Tibial artery (tissue), 4 donors: ENCODE results near the gene FBXL14.

Experiments
- DNase-seq, 2 donors: peaks; one replicate each; pipeline ENCODE4 v3.0.0-alpha.2; 2019
- H3K27ac ChIP-seq, 2 donors: fragments of 200-600 bp; sonication (generic) in 1 of 2; 1 replicate in 1 of 2; 2 replicates in 1 of 2; pipeline ENCODE4 v1.5.1; 2018 to 2019; ENCODE audit warnings: mild to moderate bottlenecking in 1 of 2
- H3K27me3 ChIP-seq, 2 donors: fragments of 200-600 bp; sonication (generic) in 1 of 2; one replicate each; pipeline versions ENCODE4 v1.5.1 to v1.6.0; 2016 to 2019
- H3K36me3 ChIP-seq, 3 donors: fragments of 200-600 bp; sonication (generic) in 2 of 3; one replicate each; pipeline ENCODE4 v1.5.1; 2016 to 2019; ENCODE audit warnings: mild to moderate bottlenecking in 2 of 3
- H3K4me1 ChIP-seq, 4 donors: fragments of 200-600 bp; sonication (generic) in 2 of 4; 1 replicate in 3 of 4; 2 replicates in 1 of 4; pipeline ENCODE4 v1.5.1; 2016 to 2019
- H3K4me3 ChIP-seq, 2 donors: fragments of 200-600 bp; sonication (generic) in 1 of 2; 1 replicate in 1 of 2; 2 replicates in 1 of 2; pipeline ENCODE4 v1.5.1; 2018 to 2019; ENCODE audit warnings: mild to moderate bottlenecking in 2 of 2
- H3K9me3 ChIP-seq, 3 donors: fragments of 200-600 bp; sonication (generic) in 1 of 3; one replicate each; pipeline ENCODE4 v1.5.1; 2016 to 2019
- intact Hi-C: fragments of 100-400 bp; cut with DNase I; formaldehyde crosslinking; loops from one replicate; pipeline ENCODE4 v1.15.0; 2023; ENCODE audit warnings: low total_unique reads
- TF ChIP-seq, protein P1 (sequence below), 2 experiments: fragments of 200-600 bp in 1 of 2; fragments of 450-650 bp in 1 of 2; IDR thresholded peaks; one replicate each; pipeline ENCODE4 v1.5.1; 2017 to 2019; ENCODE audit warnings: antibody characterized with exemption in 2 of 2, mild to moderate bottlenecking in 1 of 2, moderate library complexity in 1 of 2

The FBXL14 gene

GRCh38 chr12:1579651-1580435 lies 14.5 kb downstream of the FBXL14 start:
- Histone ChIP-seq H3K27ac (no peak overlapping the region), H3K4me3 (no peak overlapping the region), H3K4me1 (peaks cover 0 to 41% (median 34%) of the 10 kb centered on the region in 4 donors), H3K27me3 (no peaks in the 10 kb centered on the region), H3K9me3 (no peaks in the 10 kb centered on the region), H3K36me3 (no peaks in the 10 kb centered on the region)
- TF ChIP-seq, protein P1, sequence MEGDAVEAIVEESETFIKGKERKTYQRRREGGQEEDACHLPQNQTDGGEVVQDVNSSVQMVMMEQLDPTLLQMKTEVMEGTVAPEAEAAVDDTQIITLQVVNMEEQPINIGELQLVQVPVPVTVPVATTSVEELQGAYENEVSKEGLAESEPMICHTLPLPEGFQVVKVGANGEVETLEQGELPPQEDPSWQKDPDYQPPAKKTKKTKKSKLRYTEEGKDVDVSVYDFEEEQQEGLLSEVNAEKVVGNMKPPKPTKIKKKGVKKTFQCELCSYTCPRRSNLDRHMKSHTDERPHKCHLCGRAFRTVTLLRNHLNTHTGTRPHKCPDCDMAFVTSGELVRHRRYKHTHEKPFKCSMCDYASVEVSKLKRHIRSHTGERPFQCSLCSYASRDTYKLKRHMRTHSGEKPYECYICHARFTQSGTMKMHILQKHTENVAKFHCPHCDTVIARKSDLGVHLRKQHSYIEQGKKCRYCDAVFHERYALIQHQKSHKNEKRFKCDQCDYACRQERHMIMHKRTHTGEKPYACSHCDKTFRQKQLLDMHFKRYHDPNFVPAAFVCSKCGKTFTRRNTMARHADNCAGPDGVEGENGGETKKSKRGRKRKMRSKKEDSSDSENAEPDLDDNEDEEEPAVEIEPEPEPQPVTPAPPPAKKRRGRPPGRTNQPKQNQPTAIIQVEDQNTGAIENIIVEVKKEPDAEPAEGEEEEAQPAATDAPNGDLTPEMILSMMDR (IDR thresholded peaks at IDR 0.05) = no peak
- intact Hi-C loops = loop anchor here (5.0 kb wide), 1 partner anchor 463 kb away; no protein-coding TSS in a partner anchor
- no peak for DNase-seq

- Histone ChIP-seq H3K4me1 (peaks cover 0 to 43% (median 34%) of the 10 kb centered on the region in 4 donors), H3K4me3 (peak overlapping the region; percentile 34 to 46), H3K36me3 (no peaks in the 10 kb centered on the region), H3K27me3 (no peaks in the 10 kb centered on the region), H3K9me3 (no peaks in the 10 kb centered on the region), H3K27ac (peak overlapping the region; percentile 72 to 75)
- TF ChIP-seq, protein P1 (IDR thresholded peaks at IDR 0.05) = no peak
- peak; percentile 38 to 72 for DNase-seq
- intact Hi-C loops = no loop called here
Measured at GRCh38 chr12:1576410-1577241, 17.8 kb downstream of the FBXL14 start.

DNA sequence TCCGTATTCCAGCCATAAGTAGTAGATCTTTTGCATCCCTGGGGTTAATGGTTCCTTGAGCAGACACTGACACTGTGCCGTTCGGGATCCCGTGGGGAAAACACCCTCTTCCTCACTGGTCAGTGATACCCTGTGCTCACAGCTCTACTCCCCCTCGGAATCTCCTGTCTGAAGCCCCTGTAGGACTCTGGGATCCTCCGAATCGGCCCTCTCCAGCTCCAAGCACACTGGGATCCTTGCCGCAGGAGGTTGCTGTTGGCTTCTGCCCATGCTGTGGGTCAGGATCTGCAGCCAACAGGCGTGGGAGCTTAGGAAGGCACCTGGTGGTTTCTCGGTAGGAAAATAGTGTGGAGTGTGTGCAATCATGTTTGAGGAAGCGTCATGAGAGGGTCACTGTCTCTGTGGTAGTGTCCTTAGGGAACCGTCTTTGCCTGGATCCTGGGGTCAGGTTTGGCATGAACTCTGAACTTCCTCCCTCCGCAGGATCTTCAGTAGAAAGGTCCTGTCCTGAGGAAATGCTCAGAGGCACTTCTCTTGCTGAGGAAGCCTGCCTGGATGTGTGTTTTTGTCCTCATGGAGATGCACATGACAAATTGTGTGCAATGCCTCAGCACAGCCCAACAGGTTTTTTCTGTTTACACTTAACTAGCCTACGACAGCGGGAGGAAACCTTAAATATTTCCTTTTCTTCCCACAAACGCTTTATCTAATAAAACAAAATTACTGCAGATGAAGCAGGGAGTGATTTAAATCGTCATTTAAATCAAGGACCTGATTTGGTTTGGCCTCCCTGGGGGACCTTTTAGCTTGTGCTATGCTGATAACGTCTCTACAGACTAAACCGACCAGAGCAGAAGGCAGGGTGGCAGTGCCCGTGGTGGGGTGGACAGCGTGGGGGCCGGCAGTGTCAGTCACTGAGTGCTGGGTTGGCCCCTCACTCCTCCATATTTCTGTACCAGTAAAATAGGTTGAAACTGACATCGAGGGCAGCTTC lies 18.7 kb downstream of the FBXL14 start:
- H3K27me3 ChIP-seq = no peaks in the 10 kb centered on the region
- TF ChIP-seq, protein P1 (IDR thresholded peaks at IDR 0.05) = no peak
- peak overlapping the region; percentile 34 to 46 for H3K4me3 ChIP-seq
- H3K27ac ChIP-seq = peak overlapping the region; percentile 72 to 75
- H3K9me3 ChIP-seq = no peaks in the 10 kb centered on the region
- H3K36me3 ChIP-seq = no peaks in the 10 kb centered on the region
- peaks cover 0 to 34% (median 31%) of the 10 kb centered on the region in 4 donors for H3K4me1 ChIP-seq
- intact Hi-C loops = no loop called here
- DNase-seq = no peak

DNA sequence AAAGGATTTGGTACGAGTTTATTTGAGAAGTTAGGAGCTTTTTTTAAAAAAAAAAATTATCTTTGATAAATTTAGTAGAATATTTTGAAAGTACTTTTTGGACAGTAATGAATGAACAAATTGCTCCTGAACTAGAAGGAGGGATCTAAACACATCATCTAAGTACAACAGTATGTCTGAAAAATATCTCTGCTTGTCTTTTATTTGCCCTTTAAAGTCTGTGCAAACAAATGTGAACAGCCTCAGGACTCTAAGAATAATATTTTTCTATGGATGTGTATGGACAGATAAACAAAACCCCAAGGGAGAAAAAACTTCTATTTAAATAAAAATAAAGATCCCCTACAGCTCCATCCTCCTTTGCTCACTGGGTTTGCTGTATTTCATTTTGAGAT lies 19.5 kb downstream of the FBXL14 start:
- TF ChIP-seq, protein P1 (IDR thresholded peaks at IDR 0.05) = no peak
- intact Hi-C loops = no loop called here
- Histone ChIP-seq H3K4me1 (peaks cover 0 to 33% (median 31%) of the 10 kb centered on the region in 4 donors), H3K9me3 (no peaks in the 10 kb centered on the region), H3K4me3 (peak overlapping the region in 1 of 2 donors; percentile 34), H3K36me3 (no peaks in the 10 kb centered on the region), H3K27ac (peak overlapping the region in 1 of 2 donors; percentile 75), H3K27me3 (no peaks in the 10 kb centered on the region)
- DNase-seq = no peak
